ENCODE results near the gene TBCD.

DNA sequence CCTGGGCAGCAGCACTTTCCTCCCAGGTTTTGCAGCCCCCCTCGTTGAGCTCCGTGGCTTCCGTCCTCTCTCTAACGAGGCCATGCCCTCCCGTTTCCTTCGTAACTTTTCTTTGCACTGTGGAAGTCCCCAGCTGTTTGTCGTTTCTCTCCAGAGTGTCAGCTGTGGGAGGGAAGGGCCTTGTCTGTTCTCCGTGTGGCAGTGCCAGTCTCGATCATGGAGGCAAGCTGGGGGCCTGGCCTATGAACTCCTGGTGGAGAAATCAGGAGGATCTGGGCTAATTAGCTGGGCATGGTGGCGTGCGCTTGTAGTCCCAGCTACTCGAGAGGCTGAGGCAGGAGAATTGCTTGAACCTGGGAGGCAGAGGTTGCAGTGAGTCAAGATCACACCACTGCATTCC is 28.3 kb downstream of the TBCD start:
- TF ChIP-seq POLR2A (IDR thresholded peaks at IDR 0.05) (no peak), CTCF (IDR thresholded peaks at IDR 0.05) (no peak), POLR2AphosphoS5 (IDR thresholded peaks at IDR 0.05) (no peak)
